GM12878 (cell line): Measurements from ENCODE around the gene ARMC8. TPM values are rescaled to one million over a fixed set of nuclear protein-coding genes. Genes with fewer than 3 reads are reported as not detected.

ENCODE experiments used
- ATAC-seq: fragments of 200-7000 bp; cut with Tn5 transposase; 3 replicates; pipeline ENCODE4 v1.9.1; 2020; ENCODE audit warnings: mild to moderate bottlenecking, moderate library complexity
- BruUV-seq: library from RNA; stranded (reverse); fragments of 400-500 nt; replicated peaks from 2 replicates; lab custom pipeline; 2021; lab: Mats Ljungman, UMichigan
- CTCF ChIA-PET: fragments of 300-600 bp; sonication (Branson Sonifier 250); formaldehyde crosslinking; extraction: SDS; loops from one replicate; lab custom pipeline; 2021; ENCODE audit warnings: inconsistent platforms; lab: Yijun Ruan, JAX
- POLR2A ChIA-PET: fragments of 350-600 bp; formaldehyde crosslinking; extraction: SDS; loops from one replicate; lab custom pipeline; 2021; ENCODE audit warnings: inconsistent platforms; lab: Charles Lee
- RAD21 ChIA-PET: fragments of 300-600 bp; sonication (Branson Sonifier 250); formaldehyde crosslinking; loops from one replicate; lab custom pipeline; 2023; ENCODE audit warnings: antibody characterized with exemption; ENCODE audit not compliant: unreplicated experiment; lab: Charles Lee
- SMC1A ChIA-PET: fragments of 300-600 bp; sonication (Branson Sonifier 250); formaldehyde crosslinking; loops from one replicate; lab custom pipeline; 2023; ENCODE audit not compliant: unreplicated experiment, uncharacterized antibody; lab: Charles Lee
- DNase-seq: peaks from one replicate; pipeline ENCODE4 v3.0.0-alpha.2; 2011; ENCODE audit warnings: low read depth, low spot score
- FAIRE-seq: peaks from 3 replicates; lab custom pipeline; 2011; peaks lifted over from hg19 to GRCh38; lab: Jason Lieb, UNC
- H2AFZ ChIP-seq: 2 replicates; pipeline ENCODE4 v1.6.0; 2011; ENCODE audit warnings: low read depth, low read length, control low read depth; ENCODE audit not compliant: control insufficient read depth
- H3K27ac ChIP-seq: 2 replicates; pipeline ENCODE4 v1.5.1; 2011; ENCODE audit warnings: control low read depth; ENCODE audit not compliant: control insufficient read depth, insufficient read depth
- H3K27me3 ChIP-seq, 2 experiments: replicated peaks in 1 of 2; 2 replicates each; pipeline versions ENCODE4 v1.6.0 to v1.6.1; 2011; ENCODE audit warnings: low read length in 1 of 2; ENCODE audit not compliant: control insufficient read depth in 2 of 2, insufficient read depth in 2 of 2
- H3K36me3 ChIP-seq, 2 experiments: 2 replicates each; pipeline ENCODE4 v1.5.1; 2011; ENCODE audit warnings: low read length in 1 of 2; ENCODE audit not compliant: control insufficient read depth in 2 of 2, insufficient read depth in 2 of 2
- H3K4me1 ChIP-seq: 2 replicates; pipeline ENCODE4 v1.6.1; 2011; ENCODE audit warnings: mild to moderate bottlenecking, low read length, moderate library complexity, mixed read lengths; ENCODE audit not compliant: control insufficient read depth, insufficient read depth
- H3K4me2 ChIP-seq: 2 replicates; pipeline ENCODE4 v1.6.0; 2011; ENCODE audit warnings: control low read depth; ENCODE audit not compliant: control insufficient read depth, insufficient read depth
- H3K4me3 ChIP-seq: fragments of 200-600 bp; sonication (generic); 2 replicates; pipeline ENCODE4 v1.5.1; 2016
- H3K79me2 ChIP-seq: 2 replicates; pipeline ENCODE4 v1.6.0; 2011; ENCODE audit warnings: low read length; ENCODE audit not compliant: control insufficient read depth, insufficient read depth
- H3K9ac ChIP-seq: 2 replicates; pipeline ENCODE4 v1.8.0; 2011; ENCODE audit warnings: low read length, control low read depth, mixed read lengths; ENCODE audit not compliant: control insufficient read depth, insufficient read depth
- H3K9me3 ChIP-seq: replicated peaks from 3 replicates; pipeline ENCODE4 v1.5.1; 2011; ENCODE audit warnings: mild to moderate bottlenecking, low read length; ENCODE audit not compliant: control insufficient read depth, insufficient read depth
- H4K20me1 ChIP-seq: 2 replicates; pipeline ENCODE4 v1.6.0; 2011; ENCODE audit not compliant: control insufficient read depth, insufficient read depth
- BACH1 ChIP-seq: fragments of 450-650 bp; IDR thresholded peaks from 2 replicates; pipeline ENCODE4 v1.6.1; 2017; ENCODE audit warnings: mild to moderate bottlenecking, borderline replicate concordance
- EP300 ChIP-seq, 2 experiments: fragments of 150-350 bp in 1 of 2; IDR thresholded peaks; 2 replicates each; pipeline ENCODE4 v1.6.1; 2011 to 2012; ENCODE audit warnings: low read depth in 2 of 2, low read length in 2 of 2, borderline replicate concordance in 1 of 2, improper control_type of control experiment in 1 of 2, inconsistent platforms in 1 of 2; ENCODE audit not compliant: control insufficient read depth in 1 of 2
- ETV6 ChIP-seq, 2 experiments: fragments of 450-650 bp in 1 of 2; IDR thresholded peaks in 1 of 2; conservative IDR thresholded peaks in 1 of 2; 2 replicates each; pipeline ENCODE4 v1.6.1; 2014; ENCODE audit warnings: antibody characterized with exemption in 1 of 2, borderline replicate concordance in 1 of 2, low read depth in 1 of 2, mild to moderate bottlenecking in 1 of 2, moderate library complexity in 1 of 2
- MTA3 ChIP-seq: IDR thresholded peaks from 2 replicates; pipeline ENCODE4 v1.6.1; 2012; ENCODE audit warnings: low read length, inconsistent platforms, borderline replicate concordance
- MXI1 ChIP-seq: fragments of 150-350 bp; IDR thresholded peaks from 2 replicates; pipeline ENCODE4 v1.6.1; 2011; ENCODE audit warnings: low read depth, mild to moderate bottlenecking, inconsistent platforms, low read length, improper control_type of control experiment
- NR2F1 ChIP-seq: fragments of 450-650 bp; conservative IDR thresholded peaks from 2 replicates; pipeline ENCODE4 v1.6.1; 2017; ENCODE audit warnings: mild to moderate bottlenecking
- PAX5 ChIP-seq: IDR thresholded peaks from 2 replicates; pipeline ENCODE4 v1.6.1; 2011; ENCODE audit warnings: low read depth, low read length, borderline replicate concordance
- WRNIP1 ChIP-seq: IDR thresholded peaks from 2 replicates; pipeline ENCODE4 v1.6.1; 2011; ENCODE audit warnings: low read depth, low read length, improper control_type of control experiment, borderline replicate concordance
- ZNF24 ChIP-seq: fragments of 450-650 bp; IDR thresholded peaks from 2 replicates; pipeline ENCODE4 v1.6.1; 2017; ENCODE audit warnings: antibody characterized with exemption, mild to moderate bottlenecking
- ZZZ3 ChIP-seq: IDR thresholded peaks from 2 replicates; pipeline ENCODE4 v1.6.1; 2011; ENCODE audit warnings: low read depth; ENCODE audit not compliant: control insufficient read depth, insufficient read length
- WGBS: methylation state at CpG from one replicate; pipeline ENCODE4 v1.1.6; 2016; ENCODE audit warnings: low lambda C conversion rate; ENCODE audit not compliant: insufficient replicate concordance, insufficient coverage; ENCODE audit errors: missing lambda C conversion rate; 5-methylcytosine and 5-hydroxymethylcytosine counted together
- in situ Hi-C: fragments of 300-500 bp; cut with MboI; formaldehyde crosslinking; loops from 9 replicates; pipeline ENCODE4 v1.14.3; 2018; ENCODE audit warnings: mixed read lengths
- intact Hi-C: fragments of 100-400 bp; cut with micrococcal nuclease; formaldehyde crosslinking; loops from one replicate; pipeline ENCODE4 v1.14.2; 2022; ENCODE audit not compliant: unreplicated experiment
- polyA plus RNA-seq, 11 experiments: library from polyadenylated mRNA; depleted of rRNA in 4 of 11; unstranded in 6 of 11; stranded (reverse) in 5 of 11; fragments of >200 nt; fragmentation: Nextera tagmentation in 4 of 11; fragmentation: Illumina TruSeq in 1 of 11; extraction: Ambion mirVana in 4 of 11; extraction: Trizol in 1 of 11; gene quantifications; 1 replicate in 1 of 11; 2 replicates in 10 of 11; pipeline versions ENCODE4 v1.2.1 to v1.2.3, GENCODE V29; 2011 to 2016; ENCODE audit warnings: inconsistent platforms in 2 of 11, missing spikeins in 2 of 11, low read depth in 1 of 11
- total RNA-seq, 4 experiments: library from RNA; depleted of rRNA in 3 of 4; stranded (reverse); fragments of >200 nt in 3 of 4; fragmentation: Illumina TruSeq in 1 of 4; extraction: Trizol in 1 of 4; gene quantifications; 2 replicates each; pipeline versions ENCODE4 v1.2.1 to v1.2.3, GENCODE V29; 2013 to 2021
- TF ChIP-seq, protein P1 (sequence below): IDR thresholded peaks from 2 replicates; pipeline ENCODE4 v1.6.1; 2011; ENCODE audit warnings: borderline replicate concordance, low read depth, mild to moderate bottlenecking, moderate library complexity, mixed read lengths, low read length; ENCODE audit not compliant: insufficient read depth; ENCODE audit errors: extremely low read length
- TF ChIP-seq, protein P2 (sequence below): fragments of 450-650 bp; formaldehyde crosslinking; IDR thresholded peaks from 2 replicates; pipeline ENCODE4 v1.5.0; 2022; ENCODE audit warnings: mild to moderate bottlenecking, missing genetic modification characterization

ARMC8 gene
- total and polyA plus RNA-seq, 10 of the 15 experiments (the other 5 are each of a cell fraction or from before 2014, with no cell fraction given) = 29.8 to 93.4 (median 45.3) TPM

DNA sequence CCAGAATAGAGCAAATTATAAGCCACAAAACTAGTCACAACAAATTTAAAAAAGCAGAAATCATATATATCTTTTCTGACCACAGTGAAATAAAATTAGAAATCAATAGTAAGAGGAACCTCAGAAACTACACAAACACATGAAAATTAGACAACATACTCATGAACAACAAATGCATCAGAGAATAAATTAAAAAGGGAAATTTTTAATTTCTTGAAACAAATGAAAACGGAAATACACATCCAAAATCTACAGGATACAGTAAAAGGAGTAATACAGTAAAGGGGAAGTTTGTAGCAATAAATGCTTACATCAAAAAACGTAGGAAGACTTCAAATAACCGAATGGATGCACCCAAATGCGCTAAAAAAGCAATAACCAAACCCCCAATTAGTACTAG, 123.4 kb downstream of the ARMC8 start:
- DNase-seq = no peak
- SMC1A ChIA-PET = no interaction called here
- no peak for TF ChIP-seq WRNIP1
- no peak for TF ChIP-seq MXI1
- TF ChIP-seq, protein P1, sequence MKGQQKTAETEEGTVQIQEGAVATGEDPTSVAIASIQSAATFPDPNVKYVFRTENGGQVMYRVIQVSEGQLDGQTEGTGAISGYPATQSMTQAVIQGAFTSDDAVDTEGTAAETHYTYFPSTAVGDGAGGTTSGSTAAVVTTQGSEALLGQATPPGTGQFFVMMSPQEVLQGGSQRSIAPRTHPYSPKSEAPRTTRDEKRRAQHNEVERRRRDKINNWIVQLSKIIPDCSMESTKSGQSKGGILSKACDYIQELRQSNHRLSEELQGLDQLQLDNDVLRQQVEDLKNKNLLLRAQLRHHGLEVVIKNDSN = no peak
- TF ChIP-seq BACH1 = no peak
- TF ChIP-seq, all 136 proteins: peak for 0
- FAIRE-seq (no peak), ATAC-seq (no peak)
- H3K27ac ChIP-seq = no peak overlapping the region
- no peaks in the 10 kb centered on the region for H3K27me3 ChIP-seq
- no peak overlapping the region for H2AFZ ChIP-seq
- no peaks in the 10 kb centered on the region for H3K36me3 ChIP-seq
- no peaks in the 10 kb centered on the region for H4K20me1 ChIP-seq
- intact Hi-C loops (no loop called here), in situ Hi-C loops (no loop called here)
- H3K4me2 ChIP-seq = no peak overlapping the region
- H3K9ac ChIP-seq = no peak overlapping the region
- H3K4me1 ChIP-seq = no peaks in the 10 kb centered on the region
- H3K79me2 ChIP-seq = no peaks in the 10 kb centered on the region
- POLR2A ChIA-PET = no interaction called here
- no peak overlapping the region for H3K4me3 ChIP-seq
- RAD21 ChIA-PET = no interaction called here
- 46% methylated on average over 4 of the region's 4 CpGs for WGBS
- no peaks in the 10 kb centered on the region; the same call in 1 of the 3 replicates for H3K9me3 ChIP-seq
- CTCF ChIA-PET = no interaction called here
- BruUV-seq = no TSS peak

DNA sequence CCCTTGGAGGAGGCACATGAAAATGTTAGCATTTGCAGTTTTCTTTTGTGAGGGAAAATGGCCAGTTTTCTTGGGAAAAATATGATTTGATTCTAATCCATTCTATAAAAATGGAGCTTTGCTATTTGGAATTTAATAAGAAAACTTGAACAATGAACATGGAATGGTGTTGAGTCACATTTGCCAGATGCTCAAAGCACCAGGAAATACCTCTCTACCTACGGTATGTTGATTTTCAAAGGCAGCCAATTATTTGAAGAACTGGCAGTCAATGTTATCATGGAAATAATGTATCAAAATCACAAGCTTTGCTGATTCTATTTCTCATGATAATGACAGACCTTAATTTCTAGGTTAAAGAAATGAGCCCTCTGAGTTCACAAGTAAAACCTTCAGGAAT, 127.7 kb downstream of the ARMC8 start:
- ATAC-seq (no peak), DNase-seq (no peak), FAIRE-seq (no peak)
- Histone ChIP-seq H3K4me3 (no peak overlapping the region), H3K27me3 (no peaks in the 10 kb centered on the region; a peak in 1 of 4 replicates), H3K79me2 (no peaks in the 10 kb centered on the region), H4K20me1 (no peaks in the 10 kb centered on the region), H3K9me3 (no peaks in the 10 kb centered on the region; the same call in 1 of the 3 replicates), H3K36me3 (no peaks in the 10 kb centered on the region), H3K4me2 (no peak overlapping the region), H3K4me1 (no peaks in the 10 kb centered on the region), H3K27ac (no peak overlapping the region), H2AFZ (no peak overlapping the region), H3K9ac (no peak overlapping the region)
- WGBS = 0% methylated on average over 1 of the region's 1 CpG
- ChIA-PET SMC1A (interaction anchor here (1.1 kb wide), 1 partner anchor 11 kb away, joined by 4 read pairs; no protein-coding TSS in a partner anchor), RAD21 (no interaction called here), CTCF (no interaction called here), POLR2A (no interaction called here)
- in situ Hi-C loops = no loop called here
- BruUV-seq = no TSS peak
- intact Hi-C loops = no loop called here
- TF ChIP-seq ETV6 (conservative IDR thresholded peaks at IDR 0.05 in 1 of 2, IDR thresholded peaks at IDR 0.05 in 1 of 2; ENCODE audit: borderline replicate concordance in 1 of 2, low read depth in 1 of 2) (no peak), ZNF24 (no peak), EP300 (IDR thresholded peaks at IDR 0.05; ENCODE audit: borderline replicate concordance in 1 of 2, control insufficient read depth in 1 of 2, low read depth in 2 of 2, low read length in 2 of 2) (no peak), MTA3 (no peak), PAX5 (no peak), NR2F1 (no peak), ZZZ3 (no peak)
- TF ChIP-seq, protein P2, sequence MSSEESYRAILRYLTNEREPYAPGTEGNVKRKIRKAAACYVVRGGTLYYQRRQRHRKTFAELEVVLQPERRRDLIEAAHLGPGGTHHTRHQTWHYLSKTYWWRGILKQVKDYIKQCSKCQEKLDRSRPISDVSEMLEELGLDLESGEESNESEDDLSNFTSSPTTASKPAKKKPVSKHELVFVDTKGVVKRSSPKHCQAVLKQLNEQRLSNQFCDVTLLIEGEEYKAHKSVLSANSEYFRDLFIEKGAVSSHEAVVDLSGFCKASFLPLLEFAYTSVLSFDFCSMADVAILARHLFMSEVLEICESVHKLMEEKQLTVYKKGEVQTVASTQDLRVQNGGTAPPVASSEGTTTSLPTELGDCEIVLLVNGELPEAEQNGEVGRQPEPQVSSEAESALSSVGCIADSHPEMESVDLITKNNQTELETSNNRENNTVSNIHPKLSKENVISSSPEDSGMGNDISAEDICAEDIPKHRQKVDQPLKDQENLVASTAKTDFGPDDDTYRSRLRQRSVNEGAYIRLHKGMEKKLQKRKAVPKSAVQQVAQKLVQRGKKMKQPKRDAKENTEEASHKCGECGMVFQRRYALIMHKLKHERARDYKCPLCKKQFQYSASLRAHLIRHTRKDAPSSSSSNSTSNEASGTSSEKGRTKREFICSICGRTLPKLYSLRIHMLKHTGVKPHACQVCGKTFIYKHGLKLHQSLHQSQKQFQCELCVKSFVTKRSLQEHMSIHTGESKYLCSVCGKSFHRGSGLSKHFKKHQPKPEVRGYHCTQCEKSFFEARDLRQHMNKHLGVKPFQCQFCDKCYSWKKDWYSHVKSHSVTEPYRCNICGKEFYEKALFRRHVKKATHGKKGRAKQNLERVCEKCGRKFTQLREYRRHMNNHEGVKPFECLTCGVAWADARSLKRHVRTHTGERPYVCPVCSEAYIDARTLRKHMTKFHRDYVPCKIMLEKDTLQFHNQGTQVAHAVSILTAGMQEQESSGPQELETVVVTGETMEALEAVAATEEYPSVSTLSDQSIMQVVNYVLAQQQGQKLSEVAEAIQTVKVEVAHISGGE = no peak
